Measurements from ENCODE around the gene RABGAP1. TPM values are rescaled to one million over a fixed set of nuclear protein-coding genes. Genes with fewer than 3 reads are reported as not detected.

RABGAP1 gene
- total RNA-seq, 1 donor from 2014 or later, result 62.0 TPM

DNA sequence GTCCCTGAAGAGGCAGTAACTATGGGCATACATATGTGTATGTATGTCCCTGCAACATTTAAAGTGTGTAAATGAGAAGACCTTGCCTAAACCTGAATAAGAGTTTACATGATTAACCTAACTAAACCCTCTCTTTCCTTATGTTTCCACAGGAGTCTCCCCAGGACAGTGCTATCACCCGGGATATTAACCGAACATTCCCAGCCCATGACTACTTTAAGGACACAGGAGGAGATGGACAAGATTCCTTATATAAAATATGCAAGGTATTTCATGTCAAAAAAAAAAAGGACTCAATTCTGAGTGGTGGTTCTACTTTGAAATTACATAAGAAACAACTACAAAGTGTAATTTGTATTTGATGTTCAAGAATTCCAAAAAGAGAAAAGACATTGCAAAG lies 124.4 kb downstream of the RABGAP1 start:
- H3K4me1 ChIP-seq, result no peaks in the 10 kb centered on the region
- H3K9me3 ChIP-seq, result no peaks in the 10 kb centered on the region
- DNase-seq (no peak), ATAC-seq (no peak)
- no peak overlapping the region for H3K4me3 ChIP-seq
- H3K27ac ChIP-seq, result no peak overlapping the region
- peaks cover 54% of the 10 kb centered on the region for H3K36me3 ChIP-seq
- TF ChIP-seq CTCF (IDR thresholded peaks at IDR 0.05), result no peak
- intact Hi-C loops (cut with DNase I), result no loop called here
- no peaks in the 10 kb centered on the region for H3K27me3 ChIP-seq (ENCODE audit: low read depth)

DNA sequence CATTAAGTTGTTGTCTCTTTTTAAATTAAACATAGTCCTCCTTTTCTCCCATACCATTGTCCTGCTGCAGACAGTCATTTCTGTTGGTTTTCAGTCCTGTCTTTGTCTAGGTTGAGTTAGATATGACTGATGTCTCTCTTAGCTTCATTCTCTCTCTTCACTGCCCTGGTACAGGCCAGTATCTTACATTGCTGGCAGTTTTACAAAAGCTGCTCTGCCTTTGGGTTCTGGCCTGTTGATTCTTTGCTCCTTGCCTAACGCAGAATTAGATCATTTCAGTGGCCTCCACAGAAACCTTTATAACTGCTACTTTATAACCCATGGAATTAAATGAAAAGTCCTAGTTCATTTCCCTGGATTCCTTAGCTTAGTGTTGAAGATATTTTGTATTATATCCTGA lies 126.3 kb downstream of the RABGAP1 start:
- Histone ChIP-seq H3K27me3 (ENCODE audit: low read depth) (no peaks in the 10 kb centered on the region), H3K4me3 (no peak overlapping the region), H3K27ac (no peak overlapping the region), H3K36me3 (peaks cover 67% of the 10 kb centered on the region), H3K4me1 (peaks cover 6% of the 10 kb centered on the region), H3K9me3 (no peaks in the 10 kb centered on the region)
- ATAC-seq (no peak), DNase-seq (no peak)
- intact Hi-C loops (cut with DNase I), result no loop called here
- TF ChIP-seq CTCF (IDR thresholded peaks at IDR 0.05), result no peak

- TF ChIP-seq CTCF (IDR thresholded peaks at IDR 0.05), result no peak
- Histone ChIP-seq H3K4me1 (peaks cover 12% of the 10 kb centered on the region), H3K36me3 (peaks cover 85% of the 10 kb centered on the region), H3K9me3 (no peaks in the 10 kb centered on the region), H3K27ac (no peak overlapping the region), H3K27me3 (ENCODE audit: low read depth) (no peaks in the 10 kb centered on the region), H3K4me3 (no peak overlapping the region)
- ATAC-seq (no peak), DNase-seq (no peak)
- intact Hi-C loops (cut with DNase I), result no loop called here
Measured at GRCh38 chr9:123069010-123069481, 128.2 kb downstream of the RABGAP1 start.

GRCh38 chr9:123070198-123070597 lies 129.4 kb downstream of the RABGAP1 start:
- Histone ChIP-seq H3K4me3 (no peak overlapping the region), H3K36me3 (peaks cover 89% of the 10 kb centered on the region), H3K27ac (no peak overlapping the region), H3K9me3 (no peaks in the 10 kb centered on the region), H3K4me1 (peaks cover 20% of the 10 kb centered on the region), H3K27me3 (ENCODE audit: low read depth) (no peaks in the 10 kb centered on the region)
- ATAC-seq, result no peak
- TF ChIP-seq CTCF (IDR thresholded peaks at IDR 0.05), result no peak
- intact Hi-C loops (cut with DNase I), result no loop called here
- no peak for DNase-seq

GRCh38 chr9:123072407-123072995 lies 131.7 kb downstream of the RABGAP1 start:
- DNase-seq, result no peak
- intact Hi-C loops (cut with DNase I), result no loop called here
- Histone ChIP-seq H3K27ac (no peak overlapping the region), H3K4me1 (peaks cover 20% of the 10 kb centered on the region), H3K27me3 (ENCODE audit: low read depth) (no peaks in the 10 kb centered on the region), H3K36me3 (peaks cover 86% of the 10 kb centered on the region), H3K4me3 (no peak overlapping the region), H3K9me3 (no peaks in the 10 kb centered on the region)
- TF ChIP-seq CTCF (IDR thresholded peaks at IDR 0.05), result no peak
- no peak for ATAC-seq
